K562 (cell line): ENCODE results near the gene TNIK. TPM values are rescaled to one million over a fixed set of nuclear protein-coding genes. Genes with fewer than 3 reads are reported as not detected.

Experiments
- BACH1 ChIP-seq: fragments of 200-800 bp; sonication (Bioruptor generic); IDR thresholded peaks from 2 replicates; pipeline ENCODE4 v1.6.1; 2016; ENCODE audit warnings: missing genetic modification characterization, missing compliant biosample characterization
- BRD9 ChIP-seq: fragments of 450-650 bp; IDR thresholded peaks from 2 replicates; pipeline ENCODE4 v1.6.1; 2018; ENCODE audit warnings: low read depth; ENCODE audit not compliant: partially characterized antibody
- CREM ChIP-seq: IDR thresholded peaks from 2 replicates; pipeline ENCODE4 v1.6.1; 2014; ENCODE audit warnings: antibody characterized with exemption, low read depth
- FOXP4 ChIP-seq: sonication (generic); formaldehyde crosslinking; IDR thresholded peaks from 2 replicates; pipeline ENCODE4 v1.8.0; 2022; ENCODE audit warnings: mild to moderate bottlenecking, missing genetic modification reagents, borderline replicate concordance
- GATAD2B ChIP-seq: fragments of 450-650 bp; IDR thresholded peaks from 2 replicates; pipeline ENCODE4 v1.6.1; 2017; ENCODE audit warnings: mild to moderate bottlenecking, borderline replicate concordance
- HNRNPLL ChIP-seq: fragments of 200-400 bp; formaldehyde crosslinking; IDR thresholded peaks from 2 replicates; pipeline ENCODE4 v1.6.1; 2017; ENCODE audit warnings: low read length, low read depth, mild to moderate bottlenecking; ENCODE audit not compliant: poor library complexity, severe bottlenecking
- KLF6 ChIP-seq: fragments of 250-450 bp; sonication (Bioruptor Pico); IDR thresholded peaks from 2 replicates; pipeline ENCODE4 v1.4.0; 2020; ENCODE audit warnings: mild to moderate bottlenecking, moderate library complexity, borderline replicate concordance
- MAFK ChIP-seq: IDR thresholded peaks from 2 replicates; pipeline ENCODE4 v1.6.1; 2011; ENCODE audit warnings: low read length, improper control_type of control experiment
- MCM7 ChIP-seq, 2 experiments: fragments of 450-650 bp; IDR thresholded peaks; 2 replicates each; pipeline ENCODE4 v1.6.1; 2016 to 2018
- PPARD ChIP-seq: fragments of 250-450 bp; sonication (Bioruptor Pico); IDR thresholded peaks from 2 replicates; pipeline ENCODE4 v1.8.0; 2022; ENCODE audit warnings: inconsistent platforms, mild to moderate bottlenecking, moderate library complexity
- RBM15 ChIP-seq: fragments of 200-400 bp; formaldehyde crosslinking; IDR thresholded peaks from 2 replicates; pipeline ENCODE4 v1.6.1; 2018; ENCODE audit warnings: mild to moderate bottlenecking, low read length, moderate library complexity; ENCODE audit not compliant: insufficient read depth
- SP2 ChIP-seq: IDR thresholded peaks from 2 replicates; pipeline ENCODE4 v1.6.1; 2011; ENCODE audit warnings: mild to moderate bottlenecking, low read depth, low read length, moderate library complexity; ENCODE audit not compliant: poor library complexity, severe bottlenecking; ENCODE audit errors: extremely low read depth
- SUPT5H ChIP-seq: fragments of 450-650 bp; IDR thresholded peaks from 2 replicates; pipeline ENCODE4 v1.6.1; 2016
- ZBTB7A ChIP-seq: IDR thresholded peaks from 2 replicates; pipeline ENCODE4 v1.6.1; 2011; ENCODE audit warnings: low read depth, mild to moderate bottlenecking, low read length, moderate library complexity, borderline replicate concordance; ENCODE audit not compliant: control insufficient read depth
- ZNF124 ChIP-seq: sonication (generic); formaldehyde crosslinking; IDR thresholded peaks from 2 replicates; pipeline ENCODE4 v1.8.1; 2022; ENCODE audit warnings: missing genetic modification reagents
- ZNF764 ChIP-seq: fragments of 250-450 bp; sonication (Bioruptor Pico); IDR thresholded peaks from 2 replicates; pipeline ENCODE4 v1.4.0; 2020; ENCODE audit warnings: low read depth, mild to moderate bottlenecking, moderate library complexity
- ZNF79 ChIP-seq: fragments of 250-450 bp; sonication (Bioruptor Pico); IDR thresholded peaks from 2 replicates; pipeline ENCODE4 v1.4.0; 2020; ENCODE audit warnings: low read depth, mild to moderate bottlenecking, moderate library complexity
- polyA plus RNA-seq, 8 experiments: library from polyadenylated mRNA; depleted of rRNA in 4 of 8; stranded (reverse) in 5 of 8; unstranded in 3 of 8; fragments of >200 nt; fragmentation: Nextera tagmentation in 2 of 8; fragmentation: Illumina TruSeq in 1 of 8; extraction: Ambion mirVana in 2 of 8; extraction: Trizol in 1 of 8; gene quantifications; 2 replicates each; pipeline versions ENCODE4 v1.2.1 to v1.2.3, GENCODE V29; 2011 to 2014; ENCODE audit warnings: inconsistent platforms in 1 of 8, missing spikeins in 1 of 8
- total RNA-seq, 7 experiments: library from RNA; depleted of rRNA in 6 of 7; stranded (reverse); fragments of >200 nt in 6 of 7; fragmentation: Illumina TruSeq in 2 of 7; extraction: Trizol in 2 of 7; gene quantifications; 2 replicates each; pipeline versions ENCODE4 v1.2.1 to v1.2.3, GENCODE V29; 2011 to 2021; ENCODE audit warnings: low replicate concordance in 1 of 7
- TF ChIP-seq, protein P1 (sequence below): fragments of 250-450 bp; sonication (Bioruptor Pico); IDR thresholded peaks from 2 replicates; pipeline ENCODE4 v1.8.0; 2021; ENCODE audit warnings: moderate library complexity, mild to moderate bottlenecking, inconsistent platforms
- TF ChIP-seq, protein P2 (sequence below), 3 experiments: fragments of 200-800 bp in 1 of 3; fragments of 250-450 bp in 1 of 3; fragments of 450-650 bp in 1 of 3; sonication (Bioruptor Pico) in 1 of 3; sonication (Bioruptor generic) in 1 of 3; formaldehyde crosslinking in 1 of 3; IDR thresholded peaks; 2 replicates each; pipeline versions ENCODE4 v1.6.1 to v1.8.0; 2016 to 2022; ENCODE audit warnings: mild to moderate bottlenecking in 2 of 3, missing genetic modification characterization in 2 of 3, missing compliant biosample characterization in 1 of 3, moderate library complexity in 1 of 3

TNIK gene
- total and polyA plus RNA-seq, 9 of the 15 experiments (the other 6 are each of a cell fraction or from before 2014, with no cell fraction given): 6.6 to 39.0 (median 24.7) TPM

- TF ChIP-seq RBM15: no peak
- TF ChIP-seq MAFK: peak; percentile 58; the same call in 1 of the 2 replicates
- TF ChIP-seq FOXP4: no peak
- TF ChIP-seq, protein P1, sequence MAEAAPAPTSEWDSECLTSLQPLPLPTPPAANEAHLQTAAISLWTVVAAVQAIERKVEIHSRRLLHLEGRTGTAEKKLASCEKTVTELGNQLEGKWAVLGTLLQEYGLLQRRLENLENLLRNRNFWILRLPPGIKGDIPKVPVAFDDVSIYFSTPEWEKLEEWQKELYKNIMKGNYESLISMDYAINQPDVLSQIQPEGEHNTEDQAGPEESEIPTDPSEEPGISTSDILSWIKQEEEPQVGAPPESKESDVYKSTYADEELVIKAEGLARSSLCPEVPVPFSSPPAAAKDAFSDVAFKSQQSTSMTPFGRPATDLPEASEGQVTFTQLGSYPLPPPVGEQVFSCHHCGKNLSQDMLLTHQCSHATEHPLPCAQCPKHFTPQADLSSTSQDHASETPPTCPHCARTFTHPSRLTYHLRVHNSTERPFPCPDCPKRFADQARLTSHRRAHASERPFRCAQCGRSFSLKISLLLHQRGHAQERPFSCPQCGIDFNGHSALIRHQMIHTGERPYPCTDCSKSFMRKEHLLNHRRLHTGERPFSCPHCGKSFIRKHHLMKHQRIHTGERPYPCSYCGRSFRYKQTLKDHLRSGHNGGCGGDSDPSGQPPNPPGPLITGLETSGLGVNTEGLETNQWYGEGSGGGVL (CRISPR knock-in tag): no peak
- no peak for TF ChIP-seq SUPT5H
- no peak for TF ChIP-seq ZNF124 (CRISPR knock-in tag)
- TF ChIP-seq PPARD (CRISPR knock-in tag): no peak
- no peak for TF ChIP-seq BRD9
- no peak for TF ChIP-seq CREM
- no peak for TF ChIP-seq SP2
- no peak for TF ChIP-seq ZNF764 (CRISPR knock-in tag)
- no peak for TF ChIP-seq ZBTB7A
- TF ChIP-seq, protein P2, sequence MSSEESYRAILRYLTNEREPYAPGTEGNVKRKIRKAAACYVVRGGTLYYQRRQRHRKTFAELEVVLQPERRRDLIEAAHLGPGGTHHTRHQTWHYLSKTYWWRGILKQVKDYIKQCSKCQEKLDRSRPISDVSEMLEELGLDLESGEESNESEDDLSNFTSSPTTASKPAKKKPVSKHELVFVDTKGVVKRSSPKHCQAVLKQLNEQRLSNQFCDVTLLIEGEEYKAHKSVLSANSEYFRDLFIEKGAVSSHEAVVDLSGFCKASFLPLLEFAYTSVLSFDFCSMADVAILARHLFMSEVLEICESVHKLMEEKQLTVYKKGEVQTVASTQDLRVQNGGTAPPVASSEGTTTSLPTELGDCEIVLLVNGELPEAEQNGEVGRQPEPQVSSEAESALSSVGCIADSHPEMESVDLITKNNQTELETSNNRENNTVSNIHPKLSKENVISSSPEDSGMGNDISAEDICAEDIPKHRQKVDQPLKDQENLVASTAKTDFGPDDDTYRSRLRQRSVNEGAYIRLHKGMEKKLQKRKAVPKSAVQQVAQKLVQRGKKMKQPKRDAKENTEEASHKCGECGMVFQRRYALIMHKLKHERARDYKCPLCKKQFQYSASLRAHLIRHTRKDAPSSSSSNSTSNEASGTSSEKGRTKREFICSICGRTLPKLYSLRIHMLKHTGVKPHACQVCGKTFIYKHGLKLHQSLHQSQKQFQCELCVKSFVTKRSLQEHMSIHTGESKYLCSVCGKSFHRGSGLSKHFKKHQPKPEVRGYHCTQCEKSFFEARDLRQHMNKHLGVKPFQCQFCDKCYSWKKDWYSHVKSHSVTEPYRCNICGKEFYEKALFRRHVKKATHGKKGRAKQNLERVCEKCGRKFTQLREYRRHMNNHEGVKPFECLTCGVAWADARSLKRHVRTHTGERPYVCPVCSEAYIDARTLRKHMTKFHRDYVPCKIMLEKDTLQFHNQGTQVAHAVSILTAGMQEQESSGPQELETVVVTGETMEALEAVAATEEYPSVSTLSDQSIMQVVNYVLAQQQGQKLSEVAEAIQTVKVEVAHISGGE (CRISPR knock-in tag; IDR thresholded peaks at IDR 0.05): no peak
- peak; percentile 48; the same call in 1 of the 2 replicates for TF ChIP-seq BACH1
- TF ChIP-seq MCM7 (IDR thresholded peaks at IDR 0.05): no peak
- no peak for TF ChIP-seq KLF6
- no peak for TF ChIP-seq HNRNPLL
- TF ChIP-seq GATAD2B: no peak
- TF ChIP-seq ZNF79 (CRISPR knock-in tag): no peak
These were observed 85.4 kb downstream of the TNIK start (continued) for GRCh38 chr3:171374661-171375285.
